Activated T-helper 2 cell treated with anti-CD3 and anti-CD28 coated beads, Interferon-gamma antibody, Interleukin-2, Interleukin-4, amounts not matched to agents 10 μg/mL and 5 μg/mL and 100 μg/mL, durations not matched to agents 14 hours and 24 hours and 36 hours (primary cell): ENCODE results near the gene CYP2W1. TPM values are rescaled to one million over a fixed set of nuclear protein-coding genes. Genes with fewer than 3 reads are reported as not detected.

Experiments used
- DNase-seq: peaks from one replicate; pipeline ENCODE4 v3.0.0; 2021; ENCODE audit warnings: low spot score
- H3K27ac Mint-ChIP-seq: one replicate; pipeline ENCODE4 v1.8.0; 2021; ENCODE audit warnings: mixed read lengths
- H3K27me3 Mint-ChIP-seq: one replicate; pipeline ENCODE4 v1.8.0; 2021; ENCODE audit warnings: low read depth, mixed read lengths
- H3K36me3 Mint-ChIP-seq: one replicate; pipeline ENCODE4 v1.8.0; 2021; ENCODE audit warnings: low read depth, mixed read lengths
- H3K4me1 Mint-ChIP-seq: one replicate; pipeline ENCODE4 v1.8.0; 2021; ENCODE audit warnings: low read depth, mixed read lengths
- H3K4me3 Mint-ChIP-seq: one replicate; pipeline ENCODE4 v1.8.0; 2021; ENCODE audit warnings: low read depth, mild to moderate bottlenecking, moderate library complexity, mixed read lengths
- H3K9me3 Mint-ChIP-seq: one replicate; pipeline ENCODE4 v1.8.0; 2021; ENCODE audit warnings: mixed read lengths
- intact Hi-C: fragments of 100-400 bp; cut with micrococcal nuclease; formaldehyde crosslinking; loops from one replicate; pipeline ENCODE4 v1.15.1; 2023
- total RNA-seq: library from RNA; stranded (reverse); gene quantifications from 2 replicates; pipeline ENCODE4 v1.2.3, GENCODE V29; 2022

Gene CYP2W1
- total RNA-seq, 1 donor from 2014 or later, result not detected

- no peaks in the 10 kb centered on the region for H3K9me3 Mint-ChIP-seq
- no peak for DNase-seq
- no peaks in the 10 kb centered on the region for H3K27me3 Mint-ChIP-seq
- H3K27ac Mint-ChIP-seq, result no peak overlapping the region
- peak overlapping the region; percentile 5 for H3K4me3 Mint-ChIP-seq
- intact Hi-C loops, result no loop called here
- H3K4me1 Mint-ChIP-seq, result peaks cover 18% of the 10 kb centered on the region
- H3K36me3 Mint-ChIP-seq, result peaks cover 20% of the 10 kb centered on the region
Observed at GRCh38 chr7:1024876-1025742, 42.1 kb downstream of the CYP2W1 start.

- Mint-ChIP-seq H3K27ac (no peak overlapping the region), H3K4me3 (no peak overlapping the region), H3K4me1 (peaks cover 19% of the 10 kb centered on the region), H3K9me3 (no peaks in the 10 kb centered on the region), H3K27me3 (no peaks in the 10 kb centered on the region), H3K36me3 (peaks cover 20% of the 10 kb centered on the region)
- intact Hi-C loops, result no loop called here
- DNase-seq, result no peak
Observed at GRCh38 chr7:1025743-1026581, 43.0 kb downstream of the CYP2W1 start.

- peak overlapping the region; percentile 71 for H3K4me3 Mint-ChIP-seq
- H3K27me3 Mint-ChIP-seq, result no peaks in the 10 kb centered on the region
- H3K27ac Mint-ChIP-seq, result no peak overlapping the region
- H3K4me1 Mint-ChIP-seq, result peaks cover 21% of the 10 kb centered on the region
- H3K9me3 Mint-ChIP-seq, result no peaks in the 10 kb centered on the region
- intact Hi-C loops, result no loop called here
- no peak for DNase-seq
- peaks cover 14% of the 10 kb centered on the region for H3K36me3 Mint-ChIP-seq
Observed at GRCh38 chr7:1026721-1027161, 43.8 kb downstream of the CYP2W1 start.

- H3K4me1 Mint-ChIP-seq, result peaks cover 21% of the 10 kb centered on the region
- H3K27me3 Mint-ChIP-seq, result no peaks in the 10 kb centered on the region
- DNase-seq, result no peak
- H3K9me3 Mint-ChIP-seq, result no peaks in the 10 kb centered on the region
- no peak overlapping the region for H3K27ac Mint-ChIP-seq
- peak overlapping the region; percentile 73 for H3K4me3 Mint-ChIP-seq
- peaks cover 10% of the 10 kb centered on the region for H3K36me3 Mint-ChIP-seq
- intact Hi-C loops, result loop anchor here (1.0 to 2.0 kb wide), 3 partner anchors 21 to 52 kb away; partner anchors contain the start of gene COX19
Observed at GRCh38 chr7:1027242-1028043, 44.5 kb downstream of the CYP2W1 start.

GRCh38 chr7:1028044-1028770, 45.2 kb downstream of the CYP2W1 start:
- Mint-ChIP-seq H3K4me1 (peaks cover 25% of the 10 kb centered on the region), H3K27me3 (no peaks in the 10 kb centered on the region), H3K36me3 (peaks cover 7% of the 10 kb centered on the region), H3K27ac (peak overlapping the region; percentile 89), H3K4me3 (peak overlapping the region; percentile 79), H3K9me3 (no peaks in the 10 kb centered on the region)
- intact Hi-C loops, result loop anchor here (1.0 to 2.0 kb wide), 3 partner anchors 21 to 53 kb away; partner anchors contain the start of gene COX19
- peak; percentile 80 for DNase-seq

GRCh38 chr7:1028775-1029636, 46.0 kb downstream of the CYP2W1 start:
- peak; percentile 60 for DNase-seq
- Mint-ChIP-seq H3K4me3 (peak overlapping the region; percentile 79), H3K27me3 (no peaks in the 10 kb centered on the region), H3K9me3 (no peaks in the 10 kb centered on the region), H3K4me1 (peaks cover 30% of the 10 kb centered on the region), H3K36me3 (peaks cover 3% of the 10 kb centered on the region), H3K27ac (peak overlapping the region; percentile 89)
- intact Hi-C loops, result loop anchor here (1.0 to 2.0 kb wide), 3 partner anchors 20 to 54 kb away; partner anchors contain the start of gene COX19

- no peaks in the 10 kb centered on the region for H3K27me3 Mint-ChIP-seq
- H3K27ac Mint-ChIP-seq, result no peak overlapping the region
- DNase-seq, result no peak
- peaks cover 34% of the 10 kb centered on the region for H3K4me1 Mint-ChIP-seq
- intact Hi-C loops, result loop anchor here (2.0 kb wide), 2 partner anchors 19 to 35 kb away; no protein-coding TSS in a partner anchor
- no peaks in the 10 kb centered on the region for H3K9me3 Mint-ChIP-seq
- peaks cover 3% of the 10 kb centered on the region for H3K36me3 Mint-ChIP-seq
- peak overlapping the region; percentile 37 for H3K4me3 Mint-ChIP-seq
Observed at GRCh38 chr7:1029637-1030443, 46.9 kb downstream of the CYP2W1 start.

GRCh38 chr7:1030444-1031070, 47.6 kb downstream of the CYP2W1 start:
- no peak for DNase-seq
- Mint-ChIP-seq H3K9me3 (no peaks in the 10 kb centered on the region), H3K36me3 (peaks cover 3% of the 10 kb centered on the region), H3K4me1 (peaks cover 34% of the 10 kb centered on the region), H3K27ac (no peak overlapping the region), H3K4me3 (no peak overlapping the region), H3K27me3 (no peaks in the 10 kb centered on the region)
- intact Hi-C loops, result no loop called here

- Mint-ChIP-seq H3K36me3 (no peaks in the 10 kb centered on the region), H3K27me3 (no peaks in the 10 kb centered on the region), H3K9me3 (no peaks in the 10 kb centered on the region), H3K4me3 (no peak overlapping the region), H3K27ac (no peak overlapping the region), H3K4me1 (peaks cover 30% of the 10 kb centered on the region)
- intact Hi-C loops, result no loop called here
- DNase-seq, result no peak
Observed at GRCh38 chr7:1031716-1032455, 48.9 kb downstream of the CYP2W1 start.
